ENCODE measurements around the gene COL13A1. TPM values are rescaled to one million over a fixed set of nuclear protein-coding genes. Genes with fewer than 3 reads are reported as not detected.

Gene COL13A1
- total RNA-seq, 1 donor from 2014 or later, result 9.5 TPM

GRCh38 chr10:69980672-69981071 is 179.0 kb downstream of the COL13A1 start:
- Mint-ChIP-seq H3K9me3 (peaks cover 15% of the 10 kb centered on the region), H3K4me3 (no peak overlapping the region), H3K27ac (ENCODE audit: unreplicated experiment) (no peak overlapping the region), H3K27me3 (ENCODE audit: low read depth) (peaks cover 18% of the 10 kb centered on the region), H3K36me3 (ENCODE audit: low read depth) (peaks cover 9% of the 10 kb centered on the region), H3K4me1 (peaks cover 2% of the 10 kb centered on the region)
- TF ChIP-seq, protein P1, sequence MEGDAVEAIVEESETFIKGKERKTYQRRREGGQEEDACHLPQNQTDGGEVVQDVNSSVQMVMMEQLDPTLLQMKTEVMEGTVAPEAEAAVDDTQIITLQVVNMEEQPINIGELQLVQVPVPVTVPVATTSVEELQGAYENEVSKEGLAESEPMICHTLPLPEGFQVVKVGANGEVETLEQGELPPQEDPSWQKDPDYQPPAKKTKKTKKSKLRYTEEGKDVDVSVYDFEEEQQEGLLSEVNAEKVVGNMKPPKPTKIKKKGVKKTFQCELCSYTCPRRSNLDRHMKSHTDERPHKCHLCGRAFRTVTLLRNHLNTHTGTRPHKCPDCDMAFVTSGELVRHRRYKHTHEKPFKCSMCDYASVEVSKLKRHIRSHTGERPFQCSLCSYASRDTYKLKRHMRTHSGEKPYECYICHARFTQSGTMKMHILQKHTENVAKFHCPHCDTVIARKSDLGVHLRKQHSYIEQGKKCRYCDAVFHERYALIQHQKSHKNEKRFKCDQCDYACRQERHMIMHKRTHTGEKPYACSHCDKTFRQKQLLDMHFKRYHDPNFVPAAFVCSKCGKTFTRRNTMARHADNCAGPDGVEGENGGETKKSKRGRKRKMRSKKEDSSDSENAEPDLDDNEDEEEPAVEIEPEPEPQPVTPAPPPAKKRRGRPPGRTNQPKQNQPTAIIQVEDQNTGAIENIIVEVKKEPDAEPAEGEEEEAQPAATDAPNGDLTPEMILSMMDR (conservative IDR thresholded peaks at IDR 0.05), result no peak
- no peak for DNase-seq (ENCODE audit: low read depth, low spot score)

- no peak overlapping the region for H3K4me3 Mint-ChIP-seq
- no peaks in the 10 kb centered on the region for H3K36me3 Mint-ChIP-seq (ENCODE audit: low read depth)
- DNase-seq (ENCODE audit: low read depth, low spot score), result no peak
- no peak overlapping the region for H3K27ac Mint-ChIP-seq (ENCODE audit: unreplicated experiment)
- no peaks in the 10 kb centered on the region for H3K9me3 Mint-ChIP-seq
- TF ChIP-seq, protein P1 (conservative IDR thresholded peaks at IDR 0.05), result no peak
- no peaks in the 10 kb centered on the region for H3K4me1 Mint-ChIP-seq
- peaks cover 57% of the 10 kb centered on the region for H3K27me3 Mint-ChIP-seq (ENCODE audit: low read depth)
These were observed 186.4 kb downstream of the COL13A1 start for GRCh38 chr10:69988094-69988493.

- H3K9me3 Mint-ChIP-seq, result no peaks in the 10 kb centered on the region
- H3K36me3 Mint-ChIP-seq (ENCODE audit: low read depth), result no peaks in the 10 kb centered on the region
- no peaks in the 10 kb centered on the region for H3K4me1 Mint-ChIP-seq
- no peak for DNase-seq (ENCODE audit: low read depth, low spot score)
- no peak overlapping the region for H3K4me3 Mint-ChIP-seq
- H3K27me3 Mint-ChIP-seq (ENCODE audit: low read depth), result peaks cover 59% of the 10 kb centered on the region
- TF ChIP-seq, protein P1 (conservative IDR thresholded peaks at IDR 0.05), result no peak
- H3K27ac Mint-ChIP-seq (ENCODE audit: unreplicated experiment), result no peak overlapping the region
These were observed 189.4 kb downstream of the COL13A1 start for GRCh38 chr10:69991151-69991550.

- H3K27ac Mint-ChIP-seq (ENCODE audit: unreplicated experiment), result no peak overlapping the region
- H3K36me3 Mint-ChIP-seq (ENCODE audit: low read depth), result no peaks in the 10 kb centered on the region
- no peak overlapping the region for H3K4me3 Mint-ChIP-seq
- peaks cover 49% of the 10 kb centered on the region for H3K27me3 Mint-ChIP-seq (ENCODE audit: low read depth)
- no peaks in the 10 kb centered on the region for H3K4me1 Mint-ChIP-seq
- no peaks in the 10 kb centered on the region for H3K9me3 Mint-ChIP-seq
- TF ChIP-seq, protein P1 (conservative IDR thresholded peaks at IDR 0.05), result no peak
- DNase-seq (ENCODE audit: low read depth, low spot score), result no peak
These were observed 192.6 kb downstream of the COL13A1 start for GRCh38 chr10:69994262-69994661.

DNA sequence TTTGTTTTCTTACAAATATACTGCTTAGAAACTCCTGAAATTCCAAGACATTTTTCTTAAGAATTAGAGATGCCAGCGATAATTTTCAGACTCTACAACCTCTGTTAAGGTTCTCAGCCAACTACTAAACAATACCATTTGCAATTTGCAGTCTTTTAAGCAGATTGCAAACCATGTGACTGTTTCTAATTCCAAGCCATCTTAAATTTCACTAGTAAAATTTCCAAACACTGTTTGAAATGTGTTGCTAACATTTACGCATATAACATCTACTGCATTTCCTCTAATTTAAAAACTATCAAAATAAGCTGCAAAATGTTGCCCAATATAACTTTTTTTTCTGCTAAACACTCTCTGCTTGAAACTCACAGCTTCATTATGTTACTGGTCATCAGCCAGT is 194.9 kb downstream of the COL13A1 start:
- TF ChIP-seq, protein P1 (conservative IDR thresholded peaks at IDR 0.05), result no peak
- Mint-ChIP-seq H3K9me3 (no peaks in the 10 kb centered on the region), H3K27me3 (ENCODE audit: low read depth) (peaks cover 30% of the 10 kb centered on the region), H3K4me1 (no peaks in the 10 kb centered on the region), H3K4me3 (no peak overlapping the region), H3K27ac (ENCODE audit: unreplicated experiment) (no peak overlapping the region), H3K36me3 (ENCODE audit: low read depth) (no peaks in the 10 kb centered on the region)
- no peak for DNase-seq (ENCODE audit: low read depth, low spot score)

GRCh38 chr10:70000262-70000661 is 198.6 kb downstream of the COL13A1 start:
- peaks cover 31% of the 10 kb centered on the region for H3K27me3 Mint-ChIP-seq (ENCODE audit: low read depth)
- TF ChIP-seq, protein P1 (conservative IDR thresholded peaks at IDR 0.05), result no peak
- H3K4me1 Mint-ChIP-seq, result no peaks in the 10 kb centered on the region

More at GRCh38 chr10:70000262-70000661, 198.6 kb downstream of the COL13A1 start:
- H3K9me3 Mint-ChIP-seq, result peaks cover 3% of the 10 kb centered on the region
- H3K36me3 Mint-ChIP-seq (ENCODE audit: low read depth), result no peaks in the 10 kb centered on the region
- H3K4me3 Mint-ChIP-seq, result no peak overlapping the region
- DNase-seq (ENCODE audit: low read depth, low spot score), result no peak
- H3K27ac Mint-ChIP-seq (ENCODE audit: unreplicated experiment), result no peak overlapping the region

Measured in neural crest cell (in vitro differentiated cells).